ENCODE data around the gene APLN.
A peak's percentile ranks its signal among the peaks of the same experiment; 100 is the strongest.

The APLN gene

GRCh38 chrX:129693354-129693753, 38.6 kb upstream of the APLN start:
- peaks cover 6% of the 10 kb centered on the region for H3K4me1 Mint-ChIP-seq
- no peak overlapping the region for H3K27ac Mint-ChIP-seq
- H3K36me3 Mint-ChIP-seq (ENCODE audit: low read depth): no peaks in the 10 kb centered on the region
- TF ChIP-seq CTCF (IDR thresholded peaks at IDR 0.05; ENCODE audit: unreplicated experiment in 3 of 3): no peak
- no peak overlapping the region for H3K4me3 Mint-ChIP-seq
- H3K9me3 Mint-ChIP-seq: peaks cover 3% of the 10 kb centered on the region
- peaks cover 20% of the 10 kb centered on the region for H3K27me3 Mint-ChIP-seq (ENCODE audit: low read depth)

- H3K4me1 Mint-ChIP-seq: peaks cover 15% of the 10 kb centered on the region
Measured at GRCh38 chrX:129690435-129690834, 35.7 kb upstream of the APLN start.

GRCh38 chrX:129689796-129690195, 35.0 kb upstream of the APLN start:
- Mint-ChIP-seq H3K4me1 (peaks cover 15% of the 10 kb centered on the region), H3K27me3 (ENCODE audit: low read depth) (peaks cover 9% of the 10 kb centered on the region), H3K4me3 (no peak overlapping the region), H3K27ac (no peak overlapping the region), H3K9me3 (no peaks in the 10 kb centered on the region), H3K36me3 (ENCODE audit: low read depth) (no peaks in the 10 kb centered on the region)
- no peak for TF ChIP-seq CTCF (IDR thresholded peaks at IDR 0.05; ENCODE audit: unreplicated experiment in 3 of 3)

More at GRCh38 chrX:129690435-129690834, 35.7 kb upstream of the APLN start:
- no peaks in the 10 kb centered on the region for H3K9me3 Mint-ChIP-seq
- peaks cover 16% of the 10 kb centered on the region for H3K27me3 Mint-ChIP-seq (ENCODE audit: low read depth)
- H3K4me3 Mint-ChIP-seq: no peak overlapping the region
- H3K36me3 Mint-ChIP-seq (ENCODE audit: low read depth): no peaks in the 10 kb centered on the region
- no peak overlapping the region for H3K27ac Mint-ChIP-seq
- TF ChIP-seq CTCF (IDR thresholded peaks at IDR 0.05; ENCODE audit: unreplicated experiment in 3 of 3): no peak

- Mint-ChIP-seq H3K4me3 (no peak overlapping the region), H3K9me3 (no peaks in the 10 kb centered on the region), H3K36me3 (ENCODE audit: low read depth) (no peaks in the 10 kb centered on the region), H3K4me1 (peaks cover 15% of the 10 kb centered on the region), H3K27ac (peak overlapping the region; percentile 10 to 96 (median 73)), H3K27me3 (ENCODE audit: low read depth) (peaks cover 8% of the 10 kb centered on the region)
- no peak for TF ChIP-seq CTCF (IDR thresholded peaks at IDR 0.05; ENCODE audit: unreplicated experiment in 3 of 3)
Measured at GRCh38 chrX:129688097-129688496, 33.3 kb upstream of the APLN start.

GRCh38 chrX:129686422-129686948, 31.7 kb upstream of the APLN start:
- H3K36me3 Mint-ChIP-seq (ENCODE audit: low read depth): no peaks in the 10 kb centered on the region
- H3K4me3 Mint-ChIP-seq: peak overlapping the region in 1 of 3 experiments; percentile 56
- no peak for TF ChIP-seq CTCF (IDR thresholded peaks at IDR 0.05; ENCODE audit: unreplicated experiment in 3 of 3)
- peaks cover 15% of the 10 kb centered on the region for H3K4me1 Mint-ChIP-seq
- H3K9me3 Mint-ChIP-seq: no peaks in the 10 kb centered on the region
- peak overlapping the region; percentile 62 to 85 (median 81) for H3K27ac Mint-ChIP-seq
- H3K27me3 Mint-ChIP-seq (ENCODE audit: low read depth): peaks cover 4% of the 10 kb centered on the region

GRCh38 chrX:129682979-129683378, 28.2 kb upstream of the APLN start:
- peak overlapping the region in 1 of 3 experiments; percentile 87 for H3K27ac Mint-ChIP-seq
- H3K36me3 Mint-ChIP-seq (ENCODE audit: low read depth): no peaks in the 10 kb centered on the region
- no peak overlapping the region for H3K4me3 Mint-ChIP-seq

More at GRCh38 chrX:129682979-129683378, 28.2 kb upstream of the APLN start:
- Mint-ChIP-seq H3K27me3 (ENCODE audit: low read depth) (peaks cover 4% of the 10 kb centered on the region), H3K9me3 (no peaks in the 10 kb centered on the region), H3K4me1 (peaks cover 9% of the 10 kb centered on the region)
- no peak for TF ChIP-seq CTCF (IDR thresholded peaks at IDR 0.05; ENCODE audit: unreplicated experiment in 3 of 3)

Data from nephron (organoid).